CD14-positive monocyte (primary cell): ENCODE results near the gene KLHL4. TPM values are rescaled to one million over a fixed set of nuclear protein-coding genes. Genes with fewer than 3 reads are reported as not detected.

ENCODE experiments used
- DNase-seq, 3 donors: peaks; one replicate each; pipeline ENCODE4 v3.0.0-alpha.2; 2011 to 2022
- H2AFZ ChIP-seq: 2 replicates; pipeline ENCODE4 v1.6.0; 2012; ENCODE audit warnings: mild to moderate bottlenecking, low read depth, low read length, inconsistent platforms; ENCODE audit not compliant: insufficient read depth, poor library complexity, severe bottlenecking
- H3K27ac ChIP-seq, 2 donors: 1 replicate in 1 of 2; 2 replicates in 1 of 2; pipeline ENCODE4 v1.5.1; 2012 to 2013; ENCODE audit warnings: low read length in 2 of 2, control low read depth in 1 of 2, inconsistent platforms in 1 of 2, low read depth in 1 of 2, mild to moderate bottlenecking in 1 of 2
- H3K27me3 ChIP-seq, 2 donors: one replicate each; pipeline versions ENCODE4 v1.6.0 to v1.6.1; 2011 to 2013; ENCODE audit warnings: low read length in 2 of 2; ENCODE audit not compliant: control insufficient read depth in 2 of 2, insufficient read depth in 2 of 2
- H3K36me3 ChIP-seq, 2 donors: replicated peaks in 1 of 2; 1 replicate in 1 of 2; 2 replicates in 1 of 2; pipeline versions ENCODE4 v1.5.1 to v1.6.1; 2012 to 2013; ENCODE audit warnings: low read length in 2 of 2, control low read depth in 1 of 2, inconsistent platforms in 1 of 2, mild to moderate bottlenecking in 1 of 2; ENCODE audit not compliant: insufficient read depth in 2 of 2, control insufficient read depth in 1 of 2
- H3K4me1 ChIP-seq, 2 donors: 1 replicate in 1 of 2; 2 replicates in 1 of 2; pipeline versions ENCODE4 v1.5.1 to v1.6.1; 2012 to 2013; ENCODE audit warnings: low read length in 2 of 2, control low read depth in 1 of 2, inconsistent platforms in 1 of 2, mild to moderate bottlenecking in 1 of 2, moderate library complexity in 1 of 2; ENCODE audit not compliant: insufficient read depth in 2 of 2, control insufficient read depth in 1 of 2
- H3K4me2 ChIP-seq: replicated peaks from 2 replicates; pipeline ENCODE3; 2012; ENCODE audit warnings: low read length, moderate library complexity, mild to moderate bottlenecking; ENCODE audit not compliant: poor library complexity, severe bottlenecking; ENCODE audit errors: extremely low read depth
- H3K4me3 ChIP-seq, 3 experiments: fragments of 200-600 bp in 1 of 3; sonication (generic) in 1 of 3; replicated peaks in 1 of 3; 1 replicate in 2 of 3; 2 replicates in 1 of 3; pipeline ENCODE4 v1.5.1; 2011 to 2013; ENCODE audit warnings: low read length in 3 of 3, mild to moderate bottlenecking in 3 of 3, control low read depth in 2 of 3, low read depth in 2 of 3, inconsistent platforms in 1 of 3, moderate library complexity in 1 of 3
- H3K79me2 ChIP-seq: 2 replicates; pipeline ENCODE4 v1.6.0; 2012; ENCODE audit warnings: mild to moderate bottlenecking, control low read depth, inconsistent platforms, low read length, moderate library complexity; ENCODE audit not compliant: insufficient read depth
- H3K9ac ChIP-seq: 2 replicates; pipeline ENCODE4 v1.6.0; 2017; ENCODE audit warnings: low read length, mild to moderate bottlenecking; ENCODE audit not compliant: insufficient read depth, poor library complexity, severe bottlenecking
- H3K9me3 ChIP-seq, 2 donors: replicated peaks in 1 of 2; 1 replicate in 1 of 2; 2 replicates in 1 of 2; pipeline versions ENCODE4 v1.5.1 to v1.6.1; 2012 to 2013; ENCODE audit warnings: low read length in 2 of 2, control low read depth in 1 of 2; ENCODE audit not compliant: control insufficient read depth in 1 of 2, insufficient read depth in 1 of 2
- H4K20me1 ChIP-seq: 2 replicates; pipeline ENCODE4 v1.6.0; 2012; ENCODE audit warnings: mild to moderate bottlenecking, low read length, control low read depth, moderate library complexity; ENCODE audit not compliant: insufficient read depth
- H3K27ac Mint-ChIP-seq, 7 donors: one replicate each; pipeline ENCODE4 v1.8.0; 2020; ENCODE audit warnings: mild to moderate bottlenecking in 7 of 7, mixed read lengths in 7 of 7, moderate library complexity in 6 of 7, inconsistent platforms in 2 of 7
- H3K27me3 Mint-ChIP-seq, 3 donors: one replicate each; pipeline ENCODE4 v1.8.0; 2021 to 2022; ENCODE audit warnings: low read depth in 3 of 3, mild to moderate bottlenecking in 3 of 3, mixed read lengths in 3 of 3, moderate library complexity in 3 of 3, inconsistent platforms in 1 of 3
- H3K36me3 Mint-ChIP-seq, 2 donors: one replicate each; pipeline ENCODE4 v1.8.0; 2020; ENCODE audit warnings: mixed read lengths in 2 of 2, inconsistent platforms in 1 of 2, mild to moderate bottlenecking in 1 of 2
- H3K4me1 Mint-ChIP-seq: one replicate; pipeline ENCODE4 v1.8.0; 2020; ENCODE audit warnings: mild to moderate bottlenecking, mixed read lengths
- H3K4me3 Mint-ChIP-seq, 2 donors: one replicate each; pipeline ENCODE4 v1.8.0; 2020; ENCODE audit warnings: mild to moderate bottlenecking in 2 of 2, mixed read lengths in 2 of 2, moderate library complexity in 1 of 2
- H3K9me3 Mint-ChIP-seq, 7 donors: one replicate each; pipeline ENCODE4 v1.8.0; 2020 to 2022; ENCODE audit warnings: mixed read lengths in 7 of 7, mild to moderate bottlenecking in 6 of 7, moderate library complexity in 6 of 7, inconsistent platforms in 2 of 7
- CTCF ChIP-seq: fragments of 200-600 bp; IDR thresholded peaks from one replicate; pipeline ENCODE4 v1.8.0; 2022; ENCODE audit warnings: antibody characterized with exemption, mild to moderate bottlenecking
- WGBS: methylation state at CpG from one replicate; pipeline ENCODE4 v1.1.5; 2013; ENCODE audit warnings: missing lambda C conversion rate; ENCODE audit not compliant: insufficient coverage; 5-methylcytosine and 5-hydroxymethylcytosine counted together
- intact Hi-C, 2 donors: fragments of 100-400 bp; cut with micrococcal nuclease; formaldehyde crosslinking; loops; one replicate each; pipeline versions ENCODE4 v1.15.0 to v1.15.1; 2023
- polyA plus RNA-seq, 3 donors: library from polyadenylated mRNA; depleted of rRNA in 1 of 3; unstranded in 2 of 3; stranded (reverse) in 1 of 3; fragments of 300-500 nt in 2 of 3; fragments of >200 nt in 1 of 3; fragmentation: Illumina TruSeq in 2 of 3; gene quantifications; 1 replicate in 2 of 3; 2 replicates in 1 of 3; pipeline ENCODE4 v1.2.3, GENCODE V29; 2012 to 2021

KLHL4 gene
- polyA plus RNA-seq, 3 donors = not detected

DNA sequence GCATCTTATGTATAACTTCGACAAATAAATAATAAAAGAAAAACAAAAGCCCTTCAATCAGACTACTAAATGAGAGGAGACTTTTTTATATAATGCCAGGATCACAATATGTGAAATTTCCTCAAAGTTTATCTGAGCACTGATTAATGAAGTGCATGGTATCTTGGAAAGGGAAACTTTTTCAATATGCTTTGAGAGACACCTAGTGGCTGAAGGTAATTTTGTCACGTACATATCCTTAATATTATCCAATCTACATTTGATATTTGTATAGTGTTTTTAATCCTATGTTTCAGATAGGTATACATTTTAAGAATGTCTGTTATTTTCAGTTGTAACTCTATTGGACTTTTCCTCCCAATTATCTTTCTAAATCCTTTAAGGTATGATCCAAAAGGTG lies 146.8 kb downstream of the KLHL4 start:
- H3K9ac ChIP-seq = no peak overlapping the region
- Mint-ChIP-seq H3K27me3 (no peaks in the 10 kb centered on the region), H3K4me3 (no peak overlapping the region), H3K9me3 (no peaks in the 10 kb centered on the region), H3K27ac (no peak overlapping the region), H3K4me1 (no peaks in the 10 kb centered on the region), H3K36me3 (no peaks in the 10 kb centered on the region)
- H3K4me1 ChIP-seq = no peaks in the 10 kb centered on the region
- no peak for TF ChIP-seq CTCF
- no peaks in the 10 kb centered on the region for H3K27me3 ChIP-seq
- H4K20me1 ChIP-seq = no peaks in the 10 kb centered on the region
- H3K27ac ChIP-seq = no peak overlapping the region
- DNase-seq = no peak
- H3K79me2 ChIP-seq = no peaks in the 10 kb centered on the region
- no peaks in the 10 kb centered on the region for H3K36me3 ChIP-seq
- no CpG with 5 or more reads among the region's 2 CpGs for WGBS
- no peak overlapping the region for H3K4me3 ChIP-seq
- intact Hi-C loops = no loop called here
- H3K4me2 ChIP-seq = no peak overlapping the region
- no peaks in the 10 kb centered on the region for H3K9me3 ChIP-seq
- H2AFZ ChIP-seq = no peak overlapping the region

GRCh38 chrX:87679849-87680248 lies 162.2 kb downstream of the KLHL4 start:
- Histone ChIP-seq H3K9ac (no peak overlapping the region), H3K36me3 (no peaks in the 10 kb centered on the region), H3K9me3 (no peaks in the 10 kb centered on the region), H3K27me3 (no peaks in the 10 kb centered on the region), H3K4me1 (no peaks in the 10 kb centered on the region), H3K4me2 (no peak overlapping the region), H3K79me2 (no peaks in the 10 kb centered on the region), H3K4me3 (no peak overlapping the region), H2AFZ (no peak overlapping the region), H4K20me1 (no peaks in the 10 kb centered on the region), H3K27ac (no peak overlapping the region)
- no peaks in the 10 kb centered on the region for H3K36me3 Mint-ChIP-seq
- H3K27me3 Mint-ChIP-seq = peaks cover 0 to 1% (median 1%) of the 10 kb centered on the region in 3 donors
- TF ChIP-seq CTCF = no peak
- no peak overlapping the region for H3K4me3 Mint-ChIP-seq
- H3K4me1 Mint-ChIP-seq = no peaks in the 10 kb centered on the region
- no peak overlapping the region for H3K27ac Mint-ChIP-seq
- intact Hi-C loops = no loop called here
- DNase-seq = no peak
- H3K9me3 Mint-ChIP-seq = peaks cover 0 to 5% (median 0%) of the 10 kb centered on the region in 7 donors
- WGBS = no CpG with 5 or more reads among the region's 1 CpG
